Neural crest cell (in vitro differentiated cells): ENCODE results near the gene ASCL3. TPM values are rescaled to one million over a fixed set of nuclear protein-coding genes. Genes with fewer than 3 reads are reported as not detected.
A peak's percentile ranks its signal among the peaks of the same experiment; 100 is the strongest.

Source experiments
- DNase-seq: peaks from one replicate; pipeline ENCODE4 v3.0.0; 2021; ENCODE audit warnings: low read depth, mixed read lengths, low spot score
- H3K27ac Mint-ChIP-seq: one replicate; pipeline ENCODE4 v1.8.0; 2021; ENCODE audit warnings: mild to moderate bottlenecking, mixed read lengths; ENCODE audit not compliant: unreplicated experiment
- H3K27me3 Mint-ChIP-seq: 2 replicates; pipeline ENCODE4 v1.8.0; 2021; ENCODE audit warnings: low read depth, mild to moderate bottlenecking, mixed read lengths
- H3K36me3 Mint-ChIP-seq: 2 replicates; pipeline ENCODE4 v1.8.0; 2021; ENCODE audit warnings: low read depth, mild to moderate bottlenecking, mixed read lengths
- H3K4me1 Mint-ChIP-seq: 2 replicates; pipeline ENCODE4 v1.8.0; 2021; ENCODE audit warnings: mixed read lengths
- H3K4me3 Mint-ChIP-seq: one replicate; pipeline ENCODE4 v1.8.0; 2021; ENCODE audit warnings: mild to moderate bottlenecking, mixed read lengths
- H3K9me3 Mint-ChIP-seq: 2 replicates; pipeline ENCODE4 v1.8.0; 2021; ENCODE audit warnings: mixed read lengths
- CTCF ChIP-seq: fragments of 200-600 bp; sonication (generic); conservative IDR thresholded peaks from 2 replicates; pipeline ENCODE4 v1.5.0; 2021; ENCODE audit warnings: antibody characterized with exemption, mild to moderate bottlenecking
- total RNA-seq: library from RNA; stranded (reverse); gene quantifications from 2 replicates; pipeline ENCODE4 v1.2.1, GENCODE V29; 2021

ASCL3 gene
- total RNA-seq, 1 donor from 2014 or later, result not detected

GRCh38 chr11:8925711-8926110, 17.1 kb downstream of the ASCL3 start:
- H3K27ac Mint-ChIP-seq, result no peak overlapping the region
- peaks cover 8% of the 10 kb centered on the region for H3K36me3 Mint-ChIP-seq
- H3K4me3 Mint-ChIP-seq, result no peak overlapping the region
- H3K4me1 Mint-ChIP-seq, result no peaks in the 10 kb centered on the region
- H3K27me3 Mint-ChIP-seq, result no peaks in the 10 kb centered on the region
- no peaks in the 10 kb centered on the region for H3K9me3 Mint-ChIP-seq
- no peak for TF ChIP-seq CTCF
- DNase-seq, result no peak

- H3K36me3 Mint-ChIP-seq, result peaks cover 10% of the 10 kb centered on the region
- H3K27ac Mint-ChIP-seq, result no peak overlapping the region
Observed at GRCh38 chr11:8922691-8923090, 20.1 kb downstream of the ASCL3 start.

GRCh38 chr11:8917157-8917825, 25.5 kb downstream of the ASCL3 start:
- Mint-ChIP-seq H3K9me3 (no peaks in the 10 kb centered on the region), H3K27me3 (no peaks in the 10 kb centered on the region), H3K4me3 (no peak overlapping the region), H3K27ac (peak overlapping the region; percentile 43), H3K36me3 (peaks cover 11% of the 10 kb centered on the region), H3K4me1 (peaks cover 20% of the 10 kb centered on the region)
- DNase-seq, result no peak
- TF ChIP-seq CTCF, result no peak

More at GRCh38 chr11:8922691-8923090, 20.1 kb downstream of the ASCL3 start:
- no peak for DNase-seq
- TF ChIP-seq CTCF, result no peak
- Mint-ChIP-seq H3K4me1 (no peaks in the 10 kb centered on the region), H3K4me3 (no peak overlapping the region), H3K9me3 (no peaks in the 10 kb centered on the region), H3K27me3 (no peaks in the 10 kb centered on the region)

DNA sequence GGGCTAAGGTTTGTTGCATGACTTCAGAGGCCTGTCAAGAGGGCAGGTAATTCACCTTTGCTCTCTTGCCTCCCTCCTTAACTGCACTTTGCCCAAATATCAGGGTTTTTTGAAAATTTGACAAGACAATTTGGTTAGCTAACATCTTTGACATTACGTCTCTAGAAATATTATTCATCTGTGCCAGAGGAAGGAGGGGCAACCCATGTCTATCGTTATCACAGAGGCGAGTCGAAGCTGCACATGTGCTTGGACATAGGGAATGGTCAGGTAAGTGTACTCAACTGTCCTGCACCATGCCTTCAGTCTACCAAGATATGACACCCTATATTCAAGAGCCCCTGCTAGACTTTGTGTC, 28.2 kb downstream of the ASCL3 start:
- peak overlapping the region; percentile 74 for H3K4me3 Mint-ChIP-seq
- H3K27me3 Mint-ChIP-seq, result peaks cover 7% of the 10 kb centered on the region
- peaks cover 8% of the 10 kb centered on the region for H3K36me3 Mint-ChIP-seq
- DNase-seq, result no peak
- peak; percentile 25 for TF ChIP-seq CTCF
- H3K27ac Mint-ChIP-seq, result peak overlapping the region; percentile 57
- H3K4me1 Mint-ChIP-seq, result peaks cover 32% of the 10 kb centered on the region
- H3K9me3 Mint-ChIP-seq, result no peaks in the 10 kb centered on the region

DNA sequence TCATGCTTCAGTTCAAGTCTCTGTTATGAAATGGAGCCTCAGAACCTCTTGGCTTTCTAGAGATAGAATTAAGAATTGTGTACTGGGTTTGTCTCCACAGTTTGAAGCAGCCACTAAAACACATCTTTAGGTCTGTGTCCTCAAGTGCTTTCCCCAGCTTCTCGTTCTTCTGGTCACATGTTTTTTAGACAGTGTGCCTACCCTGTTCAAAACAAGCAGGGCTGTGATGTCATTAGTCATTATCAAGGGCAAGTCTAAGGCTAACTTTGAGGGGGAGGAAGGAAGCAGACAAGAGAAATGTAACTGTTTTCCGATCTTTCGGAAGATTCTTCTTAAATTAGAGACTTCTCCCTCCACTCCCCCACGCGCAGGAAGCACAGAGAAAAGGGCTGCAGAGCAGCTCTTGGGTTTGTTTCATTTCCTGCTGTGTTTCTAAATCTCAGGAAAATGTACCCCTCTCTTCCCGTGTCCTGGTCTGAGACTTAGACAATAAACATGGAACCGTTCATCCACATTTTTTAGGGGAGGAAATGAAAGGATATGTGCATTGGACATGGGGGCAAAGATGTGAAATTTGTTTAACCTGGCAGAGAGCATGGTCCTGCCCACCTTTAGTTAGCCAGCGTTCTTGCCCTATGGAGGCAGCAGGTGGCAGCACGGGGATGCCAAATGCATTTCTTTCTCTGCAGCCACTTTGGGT, 28.7 kb downstream of the ASCL3 start:
- peak; percentile 66 for TF ChIP-seq CTCF
- no peak overlapping the region for H3K27ac Mint-ChIP-seq
- peaks cover 13% of the 10 kb centered on the region for H3K27me3 Mint-ChIP-seq
- H3K4me3 Mint-ChIP-seq, result peak overlapping the region; percentile 74
- H3K4me1 Mint-ChIP-seq, result peaks cover 36% of the 10 kb centered on the region
- peaks cover 8% of the 10 kb centered on the region for H3K36me3 Mint-ChIP-seq
- peak; percentile 12 for DNase-seq
- H3K9me3 Mint-ChIP-seq, result no peaks in the 10 kb centered on the region
